Pancreas (tissue), 10 donors: ENCODE data around the gene TMEM174. TPM values are rescaled to one million over a fixed set of nuclear protein-coding genes. Genes with fewer than 3 reads are reported as not detected.
"Not testable (repeated sequence)": the region's sequence is repeated elsewhere in the genome, so short reads cannot be mapped to it uniquely, and the experiment has no call there.

Experiments used
- ATAC-seq, 4 donors: fragments of 200-7000 bp; cut with Tn5 transposase; one replicate each; pipeline versions ENCODE4 v1.8.0 to v1.9.1; 2020; ENCODE audit warnings: mild to moderate bottlenecking in 4 of 4, moderate library complexity in 4 of 4
- DNase-seq, 6 donors: peaks; one replicate each; pipeline ENCODE4 v3.0.0-alpha.2; 2020
- FAIRE-seq: peaks from 2 replicates; lab custom pipeline; 2012; peaks lifted over from hg19 to GRCh38; lab: Jason Lieb, UNC
- H3K27ac ChIP-seq, 4 donors: fragments of 200-600 bp; sonication (generic); 1 replicate in 3 of 4; 2 replicates in 1 of 4; pipeline versions ENCODE4 v1.5.0 to v1.8.0; 2020
- H3K27me3 ChIP-seq, 4 donors: fragments of 200-600 bp; one replicate each; pipeline ENCODE4 v1.8.0; 2021
- H3K36me3 ChIP-seq, 3 donors: fragments of 200-600 bp; sonication (generic) in 1 of 3; one replicate each; pipeline versions ENCODE4 v1.5.0 to v1.8.0; 2020 to 2021
- H3K4me1 ChIP-seq, 3 donors: fragments of 200-600 bp; one replicate each; pipeline ENCODE4 v1.8.0; 2021
- H3K4me3 ChIP-seq, 4 donors: fragments of 200-600 bp; sonication (generic) in 2 of 4; one replicate each; pipeline versions ENCODE4 v1.5.0 to v1.8.0; 2020 to 2021
- H3K9me3 ChIP-seq, 4 donors: fragments of 200-600 bp; one replicate each; pipeline ENCODE4 v1.8.0; 2021
- WGBS, 2 donors: extraction: QIAGEN DNeasy Blood & Tissue Kit; methylation state at CpG; one replicate each; pipeline ENCODE4 v1.1.7; 2013; 5-methylcytosine and 5-hydroxymethylcytosine counted together
- intact Hi-C, 3 donors: fragments of 100-400 bp; cut with DNase I; formaldehyde crosslinking; loops; one replicate each; pipeline versions ENCODE4 v1.11.1 to v1.14.2; 2022
- polyA plus RNA-seq, 2 donors: library from polyadenylated mRNA; stranded (reverse); fragments of 200-250 nt; gene quantifications; one replicate each; pipeline ENCODE4 v1.2.3, GENCODE V29; 2013
- total RNA-seq, 6 donors: library from RNA; stranded (reverse); fragmentation: NEBNext Ultra II Directional in 4 of 6; extraction: Animal tissue kit (Norgen Biotek cat#: 25700) in 4 of 6; gene quantifications; one replicate each; pipeline versions ENCODE4 v1.2.1 to v1.2.4, GENCODE V29; 2021 to 2023
- TF ChIP-seq, protein P1 (sequence below), 4 donors: fragments of 200-600 bp; sonication (generic) in 3 of 4; IDR thresholded peaks; one replicate each; pipeline versions ENCODE4 v1.5.0 to v1.8.0; 2021; ENCODE audit warnings: antibody characterized with exemption in 4 of 4
- donor health status: healthy with polysubstance abuse.
- donor health status: DM: no; HTN: no; CAD: no; lungs with moderate emphysema.
- donor health status: DM: no; HTN: no; CAD: no.
- donor health status: control.
- donor health status: control.
- donor health status: Bipolar disorder and iron deficiency.
- donor health status: DM: yes; HTN: yes; CAD: no.
- donor health status: DM: no; HTN: no; CAD: no.
- donor health status: DM: no; HTN: no; CAD: no.
- donor health status: DM: yes; HTN: yes; CAD: no.

Gene TMEM174
- total and polyA plus RNA-seq, 8 donors = not detected

- FAIRE-seq (no peak), DNase-seq (no peak), ATAC-seq (peak in 1 of 4 donors; percentile 26)
- peaks cover 0 to 4% (median 0%) of the 10 kb centered on the region in 3 donors for H3K4me1 ChIP-seq
- H3K27me3 ChIP-seq = no peaks in the 10 kb centered on the region
- H3K36me3 ChIP-seq = no peaks in the 10 kb centered on the region
- no peak overlapping the region for H3K4me3 ChIP-seq
- no peak overlapping the region for H3K27ac ChIP-seq
- TF ChIP-seq, protein P1, sequence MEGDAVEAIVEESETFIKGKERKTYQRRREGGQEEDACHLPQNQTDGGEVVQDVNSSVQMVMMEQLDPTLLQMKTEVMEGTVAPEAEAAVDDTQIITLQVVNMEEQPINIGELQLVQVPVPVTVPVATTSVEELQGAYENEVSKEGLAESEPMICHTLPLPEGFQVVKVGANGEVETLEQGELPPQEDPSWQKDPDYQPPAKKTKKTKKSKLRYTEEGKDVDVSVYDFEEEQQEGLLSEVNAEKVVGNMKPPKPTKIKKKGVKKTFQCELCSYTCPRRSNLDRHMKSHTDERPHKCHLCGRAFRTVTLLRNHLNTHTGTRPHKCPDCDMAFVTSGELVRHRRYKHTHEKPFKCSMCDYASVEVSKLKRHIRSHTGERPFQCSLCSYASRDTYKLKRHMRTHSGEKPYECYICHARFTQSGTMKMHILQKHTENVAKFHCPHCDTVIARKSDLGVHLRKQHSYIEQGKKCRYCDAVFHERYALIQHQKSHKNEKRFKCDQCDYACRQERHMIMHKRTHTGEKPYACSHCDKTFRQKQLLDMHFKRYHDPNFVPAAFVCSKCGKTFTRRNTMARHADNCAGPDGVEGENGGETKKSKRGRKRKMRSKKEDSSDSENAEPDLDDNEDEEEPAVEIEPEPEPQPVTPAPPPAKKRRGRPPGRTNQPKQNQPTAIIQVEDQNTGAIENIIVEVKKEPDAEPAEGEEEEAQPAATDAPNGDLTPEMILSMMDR (IDR thresholded peaks at IDR 0.05) = no peak
- 71 to 78% methylated on average over 5 of the region's 5 CpGs for WGBS, 2 donors
- intact Hi-C loops = no loop called here
- no peaks in the 10 kb centered on the region for H3K9me3 ChIP-seq
These were observed 31.7 kb downstream of the TMEM174 start for GRCh38 chr5:73204733-73205132.

GRCh38 chr5:73205305-73205704 lies 32.3 kb downstream of the TMEM174 start:
- 55 to 67% methylated on average over 3 of the region's 3 CpGs for whole genome bisulfite sequencing, 2 donors

DNA sequence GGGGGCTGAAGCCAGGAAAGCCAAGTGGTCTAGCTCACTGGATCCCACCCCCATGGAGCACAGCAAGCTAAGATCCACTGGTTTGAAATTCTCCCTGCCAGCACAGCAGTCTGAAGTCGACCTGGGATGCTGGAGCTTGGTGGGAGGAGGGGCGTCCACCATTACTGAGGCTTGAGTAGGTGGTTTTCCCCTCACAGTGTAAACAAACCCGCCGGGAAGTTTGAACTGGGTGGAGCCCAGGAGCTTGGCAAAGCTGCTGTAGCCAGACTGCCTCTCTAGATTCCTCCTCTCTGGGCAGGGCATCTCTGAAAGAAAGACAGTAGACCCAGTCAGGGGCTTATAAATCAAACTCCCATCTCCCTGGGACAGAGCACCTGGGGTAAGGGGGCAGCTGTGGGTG lies 34.2 kb downstream of the TMEM174 start:
- H3K4me3 ChIP-seq, H3K4me1 ChIP-seq, H3K27me3 ChIP-seq, intact Hi-C loops, ATAC-seq, H3K9me3 ChIP-seq, H3K27ac ChIP-seq, FAIRE-seq, H3K36me3 ChIP-seq, DNase-seq: not testable (repeated sequence)
- WGBS, 2 donors = 23 to 30% methylated on average over 4 of the region's 4 CpGs

More at GRCh38 chr5:73205305-73205704, 32.3 kb downstream of the TMEM174 start:
- Histone ChIP-seq H3K36me3 (no peaks in the 10 kb centered on the region), H3K27me3 (no peaks in the 10 kb centered on the region), H3K27ac (no peak overlapping the region), H3K4me3 (no peak overlapping the region), H3K4me1 (peaks cover 0 to 4% (median 0%) of the 10 kb centered on the region in 3 donors), H3K9me3 (no peaks in the 10 kb centered on the region)
- no peak for DNase-seq
- no peak for FAIRE-seq
- ATAC-seq = no peak
- intact Hi-C loops = no loop called here
- TF ChIP-seq, protein P1 (IDR thresholded peaks at IDR 0.05) = no peak

GRCh38 chr5:73209075-73209474 lies 36.1 kb downstream of the TMEM174 start:
- H3K9me3 ChIP-seq, H3K4me1 ChIP-seq, ATAC-seq, DNase-seq, FAIRE-seq, H3K36me3 ChIP-seq, H3K4me3 ChIP-seq, H3K27ac ChIP-seq, H3K27me3 ChIP-seq, intact Hi-C loops: not testable (repeated sequence)

- intact Hi-C loops, ATAC-seq, H3K27me3 ChIP-seq, H3K4me3 ChIP-seq, H3K27ac ChIP-seq, FAIRE-seq, DNase-seq, H3K36me3 ChIP-seq, H3K4me1 ChIP-seq, H3K9me3 ChIP-seq: not testable (repeated sequence)
- WGBS, 2 donors = 89 to 95% methylated on average over 3 of the region's 3 CpGs
These were observed 39.7 kb downstream of the TMEM174 start for GRCh38 chr5:73212693-73213092.

DNA sequence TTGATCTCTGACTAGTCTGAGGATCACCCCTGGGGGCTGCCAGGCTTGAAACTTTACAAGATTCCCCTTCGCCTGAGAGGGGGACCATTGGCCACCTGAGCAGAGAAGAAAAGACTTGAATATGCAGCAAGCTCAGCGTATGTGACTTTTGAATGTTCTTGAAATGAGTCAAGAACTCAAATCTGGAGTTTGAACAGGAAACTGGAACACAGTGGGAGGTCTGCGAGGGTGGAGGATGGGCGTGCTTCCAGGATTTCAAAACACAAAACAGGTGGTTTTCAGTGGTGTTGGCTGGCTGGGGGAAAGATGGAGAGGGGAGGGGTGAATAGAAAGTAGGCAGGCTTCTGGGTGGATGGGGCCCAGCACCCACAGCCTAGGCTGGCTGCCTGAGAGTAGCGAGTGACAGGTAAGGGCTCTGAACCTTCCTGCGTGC lies 40.6 kb downstream of the TMEM174 start:
- H3K27me3 ChIP-seq = peaks cover 0 to 9% (median 2%) of the 10 kb centered on the region in 4 donors
- ATAC-seq = no peak
- 52 to 57% methylated on average over 6 of the region's 6 CpGs for WGBS, 2 donors
- H3K36me3 ChIP-seq = no peaks in the 10 kb centered on the region
- intact Hi-C loops = no loop called here
- H3K4me3 ChIP-seq = no peak overlapping the region
- no peaks in the 10 kb centered on the region for H3K4me1 ChIP-seq
- no peaks in the 10 kb centered on the region for H3K9me3 ChIP-seq
- no peak for DNase-seq
- no peak overlapping the region for H3K27ac ChIP-seq
- no peak for FAIRE-seq
- TF ChIP-seq, protein P1 (IDR thresholded peaks at IDR 0.05) = no peak
